Activated naive CD4-positive, alpha-beta T cell treated with anti-CD3 and anti-CD28 coated beads for 36 hours (primary cell): ENCODE measurements around the gene NR1H2. TPM values are rescaled to one million over a fixed set of nuclear protein-coding genes. Genes with fewer than 3 reads are reported as not detected.
"Not testable (repeated sequence)": the region's sequence is repeated elsewhere in the genome, so short reads cannot be mapped to it uniquely, and the experiment has no call there.

ENCODE experiments used
- CTCF ChIA-PET: fragments of 350-600 bp; sonication (Branson Sonifier 250); formaldehyde crosslinking; loops from one replicate; lab custom pipeline; 2021; ENCODE audit warnings: antibody characterized with exemption; lab: Charles Lee
- DNase-seq: peaks from one replicate; pipeline ENCODE4 v3.0.0-alpha.2; 2020
- H3K27ac Mint-ChIP-seq: one replicate; pipeline ENCODE4 v1.8.0; 2021; ENCODE audit warnings: mild to moderate bottlenecking, mixed read lengths
- H3K27me3 Mint-ChIP-seq: one replicate; pipeline ENCODE4 v1.8.0; 2021; ENCODE audit warnings: low read depth, mixed read lengths
- H3K36me3 Mint-ChIP-seq: one replicate; pipeline ENCODE4 v1.8.0; 2021; ENCODE audit warnings: low read depth, mixed read lengths
- H3K4me1 Mint-ChIP-seq: one replicate; pipeline ENCODE4 v1.8.0; 2021; ENCODE audit warnings: low read depth, mixed read lengths
- H3K4me3 Mint-ChIP-seq: one replicate; pipeline ENCODE4 v1.8.0; 2021; ENCODE audit warnings: mild to moderate bottlenecking, moderate library complexity, mixed read lengths
- H3K9me3 Mint-ChIP-seq: one replicate; pipeline ENCODE4 v1.8.0; 2021; ENCODE audit warnings: mixed read lengths
- intact Hi-C: fragments of 100-400 bp; cut with micrococcal nuclease; formaldehyde crosslinking; loops from one replicate; pipeline ENCODE4 v1.15.1; 2023
- total RNA-seq, 2 experiments: library from RNA; stranded (reverse); gene quantifications; one replicate each; pipeline ENCODE4 v1.2.3, GENCODE V29; 2021

The NR1H2 gene
- total RNA-seq, 2 experiments from 2014 or later = 47.2 to 49.3 TPM

- H3K27ac Mint-ChIP-seq = no peak overlapping the region
- no peak overlapping the region for H3K4me3 Mint-ChIP-seq
- intact Hi-C loops = loop anchor here (5.0 kb wide), 2 partner anchors 355 to 790 kb away; partner anchors contain the start of genes PRR12, VRK3 and ZNF473
- H3K4me1 Mint-ChIP-seq = peaks cover 37% of the 10 kb centered on the region
- no peak for DNase-seq
- H3K9me3 Mint-ChIP-seq = no peaks in the 10 kb centered on the region
- CTCF ChIA-PET = no interaction called here
- no peaks in the 10 kb centered on the region for H3K27me3 Mint-ChIP-seq
- H3K36me3 Mint-ChIP-seq = peaks cover 38% of the 10 kb centered on the region
Measured at GRCh38 chr19:50381881-50382729, 5.8 kb downstream of the NR1H2 start.

GRCh38 chr19:50383001-50383851, 7.0 kb downstream of the NR1H2 start:
- Mint-ChIP-seq H3K36me3 (peaks cover 35% of the 10 kb centered on the region), H3K27me3 (no peaks in the 10 kb centered on the region), H3K27ac (peak overlapping the region; percentile 95), H3K4me3 (peak overlapping the region; percentile 98), H3K9me3 (no peaks in the 10 kb centered on the region), H3K4me1 (peaks cover 36% of the 10 kb centered on the region)
- intact Hi-C loops = loop anchor here (5.0 kb wide), 2 partner anchors 356 to 791 kb away; partner anchors contain the start of genes PRR12, VRK3 and ZNF473
- DNase-seq = no peak
- CTCF ChIA-PET = interaction anchor here (1.7 kb wide), 1 partner anchor 14 kb away, joined by 6 read pairs; no protein-coding TSS in a partner anchor

GRCh38 chr19:50383852-50384684, 7.8 kb downstream of the NR1H2 start, which contains the start of gene POLD1:
POLD1 (plus strand) TSS chr19:50384347; CDS start chr19:50398852, 14,505 bp downstream.
- Mint-ChIP-seq H3K4me3 (peak within 1 kb of the TSS; percentile 98), H3K9me3 (no peaks in the 10 kb centered on the region), H3K27me3 (no peaks in the 10 kb centered on the region), H3K36me3 (peaks cover 33% of the 10 kb centered on the region), H3K27ac (peak within 1 kb of the TSS; percentile 95), H3K4me1 (peaks cover 36% of the 10 kb centered on the region)
- intact Hi-C loops = loop anchor here (1.0 to 5.0 kb wide), 10 partner anchors 8 to 792 kb away; partner anchors contain the start of genes EMC10, GARIN5A, JOSD2 and KCNC3
- CTCF ChIA-PET = interaction anchor here (1.0 to 1.7 kb wide), 3 partner anchors 15 to 78 kb away, joined by 3 to 6 read pairs (median 4); no protein-coding TSS in a partner anchor
- DNase-seq = peak; percentile 99

GRCh38 chr19:50384685-50385535, 8.7 kb downstream of the NR1H2 start:
- peaks cover 28% of the 10 kb centered on the region for H3K36me3 Mint-ChIP-seq
- CTCF ChIA-PET = interaction anchor here (1.0 to 1.7 kb wide), 3 partner anchors 16 to 78 kb away, joined by 3 to 6 read pairs (median 4); no protein-coding TSS in a partner anchor
- H3K4me1 Mint-ChIP-seq = peaks cover 36% of the 10 kb centered on the region
- peak overlapping the region; percentile 95 for H3K27ac Mint-ChIP-seq
- H3K27me3 Mint-ChIP-seq = no peaks in the 10 kb centered on the region
- no peaks in the 10 kb centered on the region for H3K9me3 Mint-ChIP-seq
- H3K4me3 Mint-ChIP-seq = peak overlapping the region; percentile 98
- DNase-seq = no peak
- intact Hi-C loops = loop anchor here (1.0 to 5.0 kb wide), 10 partner anchors 9 to 793 kb away; partner anchors contain the start of genes EMC10, GARIN5A, JOSD2 and KCNC3

- Mint-ChIP-seq H3K27ac (no peak overlapping the region), H3K9me3 (no peaks in the 10 kb centered on the region), H3K4me1 (peaks cover 36% of the 10 kb centered on the region), H3K4me3 (no peak overlapping the region), H3K36me3 (peaks cover 38% of the 10 kb centered on the region), H3K27me3 (no peaks in the 10 kb centered on the region)
- intact Hi-C loops = no loop called here
- CTCF ChIA-PET = interaction anchor here (1.3 to 1.7 kb wide), 2 partner anchors 18 to 28 kb away, joined by 3 to 6 read pairs; no protein-coding TSS in a partner anchor
- no peak for DNase-seq
Measured at GRCh38 chr19:50387176-50387867, 11.1 kb downstream of the NR1H2 start.

GRCh38 chr19:50387868-50388245, 11.6 kb downstream of the NR1H2 start:
- intact Hi-C loops = no loop called here
- H3K4me3 Mint-ChIP-seq = no peak overlapping the region
- H3K36me3 Mint-ChIP-seq = peaks cover 43% of the 10 kb centered on the region

GRCh38 chr19:50390295-50390694, 14.0 kb downstream of the NR1H2 start:
- intact Hi-C loops, H3K9me3 Mint-ChIP-seq, DNase-seq, H3K27me3 Mint-ChIP-seq, H3K27ac Mint-ChIP-seq, H3K4me3 Mint-ChIP-seq: not testable (repeated sequence)
- CTCF ChIA-PET = interaction anchor here (0.6 kb wide), 1 partner anchor 71 kb away, joined by 3 read pairs; no protein-coding TSS in a partner anchor
- Mint-ChIP-seq H3K4me1 (peaks cover 15% of the 10 kb centered on the region), H3K36me3 (peaks cover 42% of the 10 kb centered on the region)

More at GRCh38 chr19:50387868-50388245, 11.6 kb downstream of the NR1H2 start:
- no peak overlapping the region for H3K27ac Mint-ChIP-seq
- peaks cover 36% of the 10 kb centered on the region for H3K4me1 Mint-ChIP-seq
- H3K9me3 Mint-ChIP-seq = no peaks in the 10 kb centered on the region
- CTCF ChIA-PET = no interaction called here
- no peak for DNase-seq
- no peaks in the 10 kb centered on the region for H3K27me3 Mint-ChIP-seq

- DNase-seq, H3K9me3 Mint-ChIP-seq, H3K27ac Mint-ChIP-seq, H3K27me3 Mint-ChIP-seq, H3K4me3 Mint-ChIP-seq, intact Hi-C loops, H3K4me1 Mint-ChIP-seq: not testable (repeated sequence)
- CTCF ChIA-PET = interaction anchor here (0.6 kb wide), 1 partner anchor 70 kb away, joined by 3 read pairs; no protein-coding TSS in a partner anchor
- peaks cover 45% of the 10 kb centered on the region for H3K36me3 Mint-ChIP-seq
Measured at GRCh38 chr19:50390952-50391351, 14.7 kb downstream of the NR1H2 start.

- intact Hi-C loops = no loop called here
- CTCF ChIA-PET = no interaction called here
- no peak for DNase-seq
- peaks cover 1% of the 10 kb centered on the region for H3K4me1 Mint-ChIP-seq
- H3K27me3 Mint-ChIP-seq = no peaks in the 10 kb centered on the region
- H3K27ac Mint-ChIP-seq = no peak overlapping the region
- H3K4me3 Mint-ChIP-seq = no peak overlapping the region
- no peaks in the 10 kb centered on the region for H3K9me3 Mint-ChIP-seq
- peaks cover 41% of the 10 kb centered on the region for H3K36me3 Mint-ChIP-seq
Measured at GRCh38 chr19:50392759-50393158, 16.5 kb downstream of the NR1H2 start.

- no peak for DNase-seq
- CTCF ChIA-PET = no interaction called here
- no peak overlapping the region for H3K4me3 Mint-ChIP-seq
- H3K27me3 Mint-ChIP-seq = no peaks in the 10 kb centered on the region
- intact Hi-C loops = no loop called here
- no peaks in the 10 kb centered on the region for H3K4me1 Mint-ChIP-seq
- H3K36me3 Mint-ChIP-seq = peaks cover 45% of the 10 kb centered on the region
- no peak overlapping the region for H3K27ac Mint-ChIP-seq
- H3K9me3 Mint-ChIP-seq = no peaks in the 10 kb centered on the region
Measured at GRCh38 chr19:50393589-50393988, 17.3 kb downstream of the NR1H2 start.
